ENCODE results near the gene IL22RA2. TPM values are rescaled to one million over a fixed set of nuclear protein-coding genes. Genes with fewer than 3 reads are reported as not detected.

Gene IL22RA2
- total RNA-seq, 1 experiment from 2014 or later: not detected

DNA sequence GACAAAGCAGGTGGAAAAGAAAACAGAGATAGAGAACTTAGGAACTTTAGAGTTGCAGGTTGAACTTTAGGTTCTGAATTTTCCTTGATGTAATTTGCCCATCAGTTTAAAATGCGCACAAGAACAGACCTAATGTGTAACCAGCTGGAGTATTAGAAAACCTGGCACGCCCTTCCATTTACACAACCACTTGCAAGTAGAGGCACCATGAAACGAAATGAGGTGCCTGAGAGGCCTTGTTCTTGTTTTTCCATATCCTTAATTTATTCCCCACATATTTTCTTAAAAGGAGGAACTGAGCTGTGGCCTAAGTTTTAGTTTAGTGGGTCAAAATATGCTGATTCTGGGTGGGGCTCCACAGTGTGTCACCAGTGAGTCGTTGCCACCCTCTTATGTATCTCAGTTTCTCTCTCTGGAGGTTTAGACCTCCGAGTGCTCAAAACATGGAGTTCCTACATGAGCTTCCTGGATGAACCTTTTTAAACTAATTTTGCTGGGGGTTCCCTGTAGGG lies 17.2 kb upstream of the IL22RA2 start:
- TF ChIP-seq EZH2 (IDR thresholded peaks at IDR 0.05; ENCODE audit: borderline replicate concordance, low read depth, low read length, poor library complexity, severe bottlenecking): no peak
- TF ChIP-seq, protein P1, sequence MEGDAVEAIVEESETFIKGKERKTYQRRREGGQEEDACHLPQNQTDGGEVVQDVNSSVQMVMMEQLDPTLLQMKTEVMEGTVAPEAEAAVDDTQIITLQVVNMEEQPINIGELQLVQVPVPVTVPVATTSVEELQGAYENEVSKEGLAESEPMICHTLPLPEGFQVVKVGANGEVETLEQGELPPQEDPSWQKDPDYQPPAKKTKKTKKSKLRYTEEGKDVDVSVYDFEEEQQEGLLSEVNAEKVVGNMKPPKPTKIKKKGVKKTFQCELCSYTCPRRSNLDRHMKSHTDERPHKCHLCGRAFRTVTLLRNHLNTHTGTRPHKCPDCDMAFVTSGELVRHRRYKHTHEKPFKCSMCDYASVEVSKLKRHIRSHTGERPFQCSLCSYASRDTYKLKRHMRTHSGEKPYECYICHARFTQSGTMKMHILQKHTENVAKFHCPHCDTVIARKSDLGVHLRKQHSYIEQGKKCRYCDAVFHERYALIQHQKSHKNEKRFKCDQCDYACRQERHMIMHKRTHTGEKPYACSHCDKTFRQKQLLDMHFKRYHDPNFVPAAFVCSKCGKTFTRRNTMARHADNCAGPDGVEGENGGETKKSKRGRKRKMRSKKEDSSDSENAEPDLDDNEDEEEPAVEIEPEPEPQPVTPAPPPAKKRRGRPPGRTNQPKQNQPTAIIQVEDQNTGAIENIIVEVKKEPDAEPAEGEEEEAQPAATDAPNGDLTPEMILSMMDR (conservative IDR thresholded peaks at IDR 0.05; ENCODE audit: low read depth, low read length): no peak
- DNase-seq (ENCODE audit: low spot score): no peak
- H3K27me3 ChIP-seq (replicated peaks; ENCODE audit: insufficient read depth, low read depth, low read length, poor library complexity): no peaks in the 10 kb centered on the region
- no TSS peak for BruUV-seq (replicated peaks)
- no peak overlapping the region for H3K4me3 ChIP-seq (ENCODE audit: low read depth, low read length, poor library complexity, severe bottlenecking)
- peaks cover 26% of the 10 kb centered on the region for H3K9me3 ChIP-seq (ENCODE audit: low read depth, low read length, poor library complexity, severe bottlenecking)
- ChIA-PET CTCF (no interaction called here), POLR2A (ENCODE audit: low non-redundant PET) (no interaction called here)
- no peaks in the 10 kb centered on the region for H3K36me3 ChIP-seq (ENCODE audit: insufficient read depth, low read length, poor library complexity, severe bottlenecking)
- no peaks in the 10 kb centered on the region for H3K4me1 ChIP-seq (ENCODE audit: insufficient read depth, low read length, poor library complexity, severe bottlenecking)
- intact Hi-C loops (cut with micrococcal nuclease; ENCODE audit: unreplicated experiment): no loop called here
- no peak overlapping the region for H3K27ac ChIP-seq (ENCODE audit: low read depth, low read length, poor library complexity, severe bottlenecking)

DNA sequence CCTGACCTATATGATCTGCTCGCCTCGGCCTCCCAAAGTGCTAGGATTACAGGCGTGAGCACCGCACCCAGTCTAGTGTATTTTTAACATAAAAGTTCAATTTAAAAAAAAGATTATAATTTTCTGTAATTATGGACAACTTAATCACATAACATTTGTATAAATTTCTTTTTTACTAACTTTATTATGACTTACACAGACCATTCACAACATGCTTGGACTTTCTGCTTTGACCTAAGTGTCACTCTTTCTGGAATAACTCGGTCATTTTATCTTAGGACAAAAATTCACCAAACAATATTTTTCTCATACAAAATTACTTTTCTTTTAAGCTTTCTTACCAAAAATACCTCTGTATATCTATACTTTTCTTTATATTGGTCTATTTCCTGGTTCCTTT lies 15.4 kb upstream of the IL22RA2 start:
- no TSS peak for BruUV-seq (replicated peaks)
- Histone ChIP-seq H3K9me3 (ENCODE audit: low read depth, low read length, poor library complexity, severe bottlenecking) (peaks cover 36% of the 10 kb centered on the region), H3K4me1 (ENCODE audit: insufficient read depth, low read length, poor library complexity, severe bottlenecking) (no peaks in the 10 kb centered on the region), H3K4me3 (ENCODE audit: low read depth, low read length, poor library complexity, severe bottlenecking) (no peak overlapping the region), H3K27me3 (replicated peaks; ENCODE audit: insufficient read depth, low read depth, low read length, poor library complexity) (no peaks in the 10 kb centered on the region), H3K36me3 (ENCODE audit: insufficient read depth, low read length, poor library complexity, severe bottlenecking) (no peaks in the 10 kb centered on the region), H3K27ac (ENCODE audit: low read depth, low read length, poor library complexity, severe bottlenecking) (no peak overlapping the region)
- ChIA-PET POLR2A (ENCODE audit: low non-redundant PET) (no interaction called here), CTCF (no interaction called here)
- intact Hi-C loops (cut with micrococcal nuclease; ENCODE audit: unreplicated experiment): no loop called here
- DNase-seq (ENCODE audit: low spot score): peak; percentile 23
- TF ChIP-seq EZH2 (IDR thresholded peaks at IDR 0.05; ENCODE audit: borderline replicate concordance, low read depth, low read length, poor library complexity, severe bottlenecking): no peak
- TF ChIP-seq, protein P1 (conservative IDR thresholded peaks at IDR 0.05; ENCODE audit: low read depth, low read length): no peak

GRCh38 chr6:137185290-137185689 lies 11.8 kb upstream of the IL22RA2 start:
- CTCF ChIA-PET: no interaction called here
- no peaks in the 10 kb centered on the region for H3K4me1 ChIP-seq (ENCODE audit: insufficient read depth, low read length, poor library complexity, severe bottlenecking)
- H3K9me3 ChIP-seq (ENCODE audit: low read depth, low read length, poor library complexity, severe bottlenecking): peaks cover 59% of the 10 kb centered on the region
- H3K27ac ChIP-seq (ENCODE audit: low read depth, low read length, poor library complexity, severe bottlenecking): no peak overlapping the region
- no TSS peak for BruUV-seq (replicated peaks)
- H3K27me3 ChIP-seq (replicated peaks; ENCODE audit: insufficient read depth, low read depth, low read length, poor library complexity): no peaks in the 10 kb centered on the region
- no peaks in the 10 kb centered on the region for H3K36me3 ChIP-seq (ENCODE audit: insufficient read depth, low read length, poor library complexity, severe bottlenecking)
- intact Hi-C loops (cut with micrococcal nuclease; ENCODE audit: unreplicated experiment): no loop called here
- no peak for DNase-seq (ENCODE audit: low spot score)
- no peak overlapping the region for H3K4me3 ChIP-seq (ENCODE audit: low read depth, low read length, poor library complexity, severe bottlenecking)
- TF ChIP-seq, protein P1 (conservative IDR thresholded peaks at IDR 0.05; ENCODE audit: low read depth, low read length): no peak
- TF ChIP-seq EZH2 (IDR thresholded peaks at IDR 0.05; ENCODE audit: borderline replicate concordance, low read depth, low read length, poor library complexity, severe bottlenecking): no peak
- POLR2A ChIA-PET (ENCODE audit: low non-redundant PET): no interaction called here
